CD4-positive, alpha-beta T cell (primary cell): ENCODE data around the gene COA1. TPM values are rescaled to one million over a fixed set of nuclear protein-coding genes. Genes with fewer than 3 reads are reported as not detected.

Experiments used
- ATAC-seq: fragments of 200-7000 bp; cut with Tn5 transposase; one replicate; pipeline ENCODE4 v1.10.0; 2022; ENCODE audit warnings: mild to moderate bottlenecking; ENCODE audit not compliant: poor library complexity
- CTCF ChIA-PET: fragments of 350-600 bp; sonication (Branson Sonifier 250); formaldehyde crosslinking; loops from one replicate; lab custom pipeline; 2021; ENCODE audit warnings: antibody characterized with exemption, inconsistent platforms; lab: Charles Lee
- POLR2A ChIA-PET: fragments of 350-600 bp; sonication (Branson Sonifier 250); formaldehyde crosslinking; loops from one replicate; lab custom pipeline; 2021; ENCODE audit warnings: antibody characterized with exemption, inconsistent platforms; lab: Charles Lee
- DNase-seq, 14 experiments: peaks; one replicate each; pipeline ENCODE4 v3.0.0-alpha.2; 2013 to 2020; ENCODE audit warnings: mixed read lengths in 2 of 14
- H3K27ac ChIP-seq, 2 donors: one replicate each; pipeline versions ENCODE4 v1.5.1 to v1.7.0; 2013; ENCODE audit warnings: low read length in 2 of 2, low read depth in 1 of 2, mild to moderate bottlenecking in 1 of 2
- H3K27me3 ChIP-seq, 2 experiments: 1 replicate in 1 of 2; 2 replicates in 1 of 2; pipeline versions ENCODE4 v1.6.1 to v1.7.0; 2013; ENCODE audit warnings: low read length in 2 of 2, control low read depth in 1 of 2, mild to moderate bottlenecking in 1 of 2, moderate library complexity in 1 of 2; ENCODE audit not compliant: insufficient read depth in 2 of 2, control insufficient read depth in 1 of 2
- H3K36me3 ChIP-seq: one replicate; pipeline ENCODE4 v1.6.1; 2013; ENCODE audit warnings: low read length, control low read depth; ENCODE audit not compliant: insufficient read depth
- H3K4me1 ChIP-seq: one replicate; pipeline ENCODE4 v1.6.1; 2013; ENCODE audit warnings: low read length, control low read depth; ENCODE audit not compliant: insufficient read depth
- H3K4me3 ChIP-seq: one replicate; pipeline ENCODE4 v1.5.1; 2013; ENCODE audit warnings: mild to moderate bottlenecking, low read length, moderate library complexity
- H3K9me3 ChIP-seq, 2 experiments: 1 replicate in 1 of 2; 2 replicates in 1 of 2; pipeline versions ENCODE4 v1.6.1 to v1.7.0; 2013; ENCODE audit warnings: low read length in 2 of 2, mild to moderate bottlenecking in 2 of 2, control low read depth in 1 of 2, moderate library complexity in 1 of 2; ENCODE audit not compliant: control insufficient read depth in 1 of 2, insufficient read depth in 1 of 2
- H3K27ac Mint-ChIP-seq: one replicate; pipeline ENCODE4 v1.8.0; 2020; ENCODE audit warnings: mixed read lengths
- H3K27me3 Mint-ChIP-seq: one replicate; pipeline ENCODE4 v1.8.0; 2021; ENCODE audit warnings: mixed read lengths
- H3K36me3 Mint-ChIP-seq: one replicate; pipeline ENCODE4 v1.8.0; 2021; ENCODE audit warnings: low read depth, mixed read lengths
- H3K4me1 Mint-ChIP-seq: one replicate; pipeline ENCODE4 v1.8.0; 2021; ENCODE audit warnings: low read depth, mixed read lengths
- H3K4me3 Mint-ChIP-seq: one replicate; pipeline ENCODE4 v1.8.0; 2020; ENCODE audit warnings: mild to moderate bottlenecking, mixed read lengths
- H3K9me3 Mint-ChIP-seq: one replicate; pipeline ENCODE4 v1.8.0; 2020; ENCODE audit warnings: mixed read lengths
- intact Hi-C, 2 experiments: fragments of 100-400 bp; cut with DNase I in 1 of 2; cut with micrococcal nuclease in 1 of 2; formaldehyde crosslinking; loops; one replicate each; pipeline versions ENCODE4 v1.15.1 to v1.9.0; 2023 to 2025; cut with DNase I, micrococcal nuclease
- total RNA-seq, 174 experiments: library from RNA in 2 of 174; stranded (reverse) in 2 of 174; gene quantifications; one replicate each; pipeline ENCODE4 v1.2.3 and lab custom pipeline; 2021 to 2026
- TF ChIP-seq, protein P1 (sequence below): fragments of 200-600 bp; IDR thresholded peaks from one replicate; pipeline ENCODE4 v1.8.0; 2022; ENCODE audit warnings: antibody characterized with exemption, mild to moderate bottlenecking

COA1 gene
- total RNA-seq, 2 experiments from 2014 or later: 78.9 to 80.7 TPM

DNA sequence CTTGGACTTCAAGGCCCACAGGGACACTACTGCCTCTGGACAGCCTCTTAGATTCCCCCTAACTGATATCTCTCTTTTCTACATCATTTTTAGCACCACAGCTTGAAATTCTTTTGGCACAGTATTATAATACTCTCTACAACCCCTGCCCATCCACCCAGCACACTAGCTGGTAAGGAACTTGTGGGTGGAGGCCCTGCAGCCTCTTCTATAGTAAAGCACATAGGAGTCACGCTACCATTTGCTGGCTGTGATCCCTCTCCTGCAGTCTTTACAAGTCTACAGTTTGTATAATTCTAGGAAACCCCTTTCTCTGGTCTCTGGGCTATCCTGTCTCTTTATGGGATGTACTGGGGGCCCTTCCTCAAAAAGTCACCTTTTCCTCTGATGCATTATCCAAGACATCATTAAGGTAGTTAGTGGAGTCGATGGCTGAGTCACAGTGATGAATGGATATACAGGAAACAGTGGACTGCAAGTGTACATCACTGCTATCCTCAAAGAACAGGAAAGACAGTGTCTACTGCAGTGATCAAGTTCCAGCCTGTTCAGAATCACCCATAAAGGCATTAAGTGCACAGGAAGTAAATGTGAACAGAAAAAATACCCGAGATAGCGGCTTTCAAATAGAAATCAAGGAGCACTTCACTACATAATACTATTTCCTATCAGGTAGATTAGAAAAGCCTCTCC is 92.1 kb downstream of the COA1 start:
- TF ChIP-seq, protein P1, sequence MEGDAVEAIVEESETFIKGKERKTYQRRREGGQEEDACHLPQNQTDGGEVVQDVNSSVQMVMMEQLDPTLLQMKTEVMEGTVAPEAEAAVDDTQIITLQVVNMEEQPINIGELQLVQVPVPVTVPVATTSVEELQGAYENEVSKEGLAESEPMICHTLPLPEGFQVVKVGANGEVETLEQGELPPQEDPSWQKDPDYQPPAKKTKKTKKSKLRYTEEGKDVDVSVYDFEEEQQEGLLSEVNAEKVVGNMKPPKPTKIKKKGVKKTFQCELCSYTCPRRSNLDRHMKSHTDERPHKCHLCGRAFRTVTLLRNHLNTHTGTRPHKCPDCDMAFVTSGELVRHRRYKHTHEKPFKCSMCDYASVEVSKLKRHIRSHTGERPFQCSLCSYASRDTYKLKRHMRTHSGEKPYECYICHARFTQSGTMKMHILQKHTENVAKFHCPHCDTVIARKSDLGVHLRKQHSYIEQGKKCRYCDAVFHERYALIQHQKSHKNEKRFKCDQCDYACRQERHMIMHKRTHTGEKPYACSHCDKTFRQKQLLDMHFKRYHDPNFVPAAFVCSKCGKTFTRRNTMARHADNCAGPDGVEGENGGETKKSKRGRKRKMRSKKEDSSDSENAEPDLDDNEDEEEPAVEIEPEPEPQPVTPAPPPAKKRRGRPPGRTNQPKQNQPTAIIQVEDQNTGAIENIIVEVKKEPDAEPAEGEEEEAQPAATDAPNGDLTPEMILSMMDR: no peak
- no peak overlapping the region for H3K4me3 ChIP-seq
- H3K27me3 ChIP-seq: no peaks in the 10 kb centered on the region
- intact Hi-C loops: loop anchor here in 1 of 2 experiments (1.0 kb wide), 1 partner anchor 11 kb away; no protein-coding TSS in a partner anchor
- Mint-ChIP-seq H3K36me3 (peaks cover 98% of the 10 kb centered on the region), H3K4me3 (peak overlapping the region; percentile 76), H3K4me1 (peaks cover 96% of the 10 kb centered on the region), H3K9me3 (no peaks in the 10 kb centered on the region), H3K27me3 (no peaks in the 10 kb centered on the region), H3K27ac (peak overlapping the region; percentile 87)
- ChIA-PET POLR2A (interaction anchor here (0.6 to 5.5 kb wide), 6 partner anchors 9 to 54 kb away, joined by 3 to 81 read pairs (median 5); partner anchors contain the start of gene STK17A), CTCF (interaction anchor here (0.6 kb wide), 1 partner anchor 30 kb away, joined by 3 read pairs; no protein-coding TSS in a partner anchor)
- H3K36me3 ChIP-seq: peaks cover 81% of the 10 kb centered on the region
- DNase-seq (peak in 4 of 14 experiments; percentile 41 to 70 (median 60)), ATAC-seq (peak; percentile 71)
- H3K27ac ChIP-seq: peak overlapping the region; percentile 52 to 58
- H3K9me3 ChIP-seq: no peaks in the 10 kb centered on the region
- peaks cover 63% of the 10 kb centered on the region for H3K4me1 ChIP-seq

DNA sequence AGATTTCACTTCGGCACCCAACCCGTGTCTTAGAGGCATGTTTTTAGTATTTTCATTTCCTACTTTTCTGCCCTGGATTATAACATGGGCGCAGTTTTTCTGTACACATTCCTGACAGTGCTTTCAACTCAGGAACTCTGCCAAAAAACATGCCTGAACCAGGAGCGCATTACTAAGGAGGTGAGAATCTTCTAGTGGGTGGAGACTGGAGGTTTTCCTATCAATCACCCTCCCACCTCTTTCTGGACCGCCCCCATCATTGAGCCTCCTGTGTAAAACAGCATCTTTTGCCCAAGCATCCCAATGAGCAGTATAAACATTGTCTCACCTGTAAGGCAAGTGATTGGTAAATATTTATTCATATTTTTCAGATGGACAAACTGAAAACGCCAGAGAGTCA is 93.2 kb downstream of the COA1 start:
- peak overlapping the region; percentile 87 for H3K27ac Mint-ChIP-seq
- TF ChIP-seq, protein P1: no peak
- H3K4me1 ChIP-seq: peaks cover 63% of the 10 kb centered on the region
- ChIA-PET CTCF (interaction anchor here (2.0 kb wide), 1 partner anchor 53 kb away, joined by 8 read pairs; the partner anchor contains the start of gene STK17A), POLR2A (interaction anchor here (0.7 to 5.1 kb wide), 2 partner anchors 13 to 62 kb away, joined by 3 to 60 read pairs; no protein-coding TSS in a partner anchor)
- H3K27ac ChIP-seq: no peak overlapping the region
- no peaks in the 10 kb centered on the region for H3K9me3 ChIP-seq
- H3K27me3 ChIP-seq: no peaks in the 10 kb centered on the region
- no peaks in the 10 kb centered on the region for H3K27me3 Mint-ChIP-seq
- peaks cover 83% of the 10 kb centered on the region for H3K36me3 ChIP-seq
- H3K4me1 Mint-ChIP-seq: peaks cover 96% of the 10 kb centered on the region
- H3K36me3 Mint-ChIP-seq: peaks cover 98% of the 10 kb centered on the region
- no peak overlapping the region for H3K4me3 ChIP-seq
- DNase-seq (no peak), ATAC-seq (no peak)
- peak overlapping the region; percentile 3 for H3K4me3 Mint-ChIP-seq
- intact Hi-C loops: no loop called here
- no peaks in the 10 kb centered on the region for H3K9me3 Mint-ChIP-seq

DNA sequence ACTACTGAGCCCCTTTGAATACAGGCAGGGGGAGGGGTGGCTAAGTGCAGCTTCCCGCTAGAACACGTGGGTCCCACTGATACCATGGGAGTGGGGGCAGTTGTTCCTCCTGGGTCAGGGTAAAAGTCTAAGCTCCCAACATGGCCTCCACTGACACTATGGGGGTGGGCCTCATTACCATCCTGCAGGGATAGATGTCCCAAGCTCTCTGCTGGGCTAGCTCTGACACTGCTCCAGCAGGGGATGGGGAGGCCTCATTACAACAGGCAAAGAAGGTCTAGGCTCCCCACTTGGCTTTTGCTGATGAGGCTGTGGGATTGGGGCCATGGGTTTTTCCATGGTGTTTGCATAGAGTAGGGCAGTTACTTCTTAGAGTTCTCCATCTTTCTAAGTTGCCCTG is 94.9 kb downstream of the COA1 start:
- POLR2A ChIA-PET: interaction anchor here (0.8 to 5.1 kb wide), 7 partner anchors 10 to 66 kb away, joined by 3 to 60 read pairs (median 6); partner anchors contain the start of gene STK17A
- ATAC-seq (no peak), DNase-seq (no peak)
- Histone ChIP-seq H3K9me3 (no peaks in the 10 kb centered on the region), H3K4me1 (peaks cover 54% of the 10 kb centered on the region), H3K36me3 (peaks cover 80% of the 10 kb centered on the region), H3K27me3 (no peaks in the 10 kb centered on the region), H3K27ac (peak overlapping the region in 1 of 2 donors; percentile 26), H3K4me3 (no peak overlapping the region)
- TF ChIP-seq, protein P1: no peak
- intact Hi-C loops: no loop called here
- peaks cover 93% of the 10 kb centered on the region for H3K4me1 Mint-ChIP-seq
- no peaks in the 10 kb centered on the region for H3K9me3 Mint-ChIP-seq
- CTCF ChIA-PET: interaction anchor here (1.1 to 3.3 kb wide), 4 partner anchors 11 to 66 kb away, joined by 4 to 13 read pairs (median 10); partner anchors contain the start of gene STK17A
- H3K27ac Mint-ChIP-seq: no peak overlapping the region
- H3K36me3 Mint-ChIP-seq: peaks cover 93% of the 10 kb centered on the region
- no peak overlapping the region for H3K4me3 Mint-ChIP-seq
- no peaks in the 10 kb centered on the region for H3K27me3 Mint-ChIP-seq
